Measurements from ENCODE around the gene POLD3. TPM values are rescaled to one million over a fixed set of nuclear protein-coding genes. Genes with fewer than 3 reads are reported as not detected.
A peak's percentile ranks its signal among the peaks of the same experiment; 100 is the strongest.

Gene POLD3
- total and polyA plus RNA-seq, 2 of the 8 experiments (the other 6 are each of a cell fraction or from before 2014, with no cell fraction given), result 18.1 to 29.3 TPM

GRCh38 chr11:74671520-74672196 is 79.3 kb downstream of the POLD3 start:
- Histone ChIP-seq H2BK15ac (ENCODE audit: low read length) (no peak overlapping the region), H3K27ac (ENCODE audit: low read depth, low read length) (no peak overlapping the region), H2BK120ac (replicated peaks; ENCODE audit: low read depth, low read length) (no peak overlapping the region), H2BK20ac (ENCODE audit: low read length) (no peak overlapping the region), H3K14ac (ENCODE audit: insufficient read length) (no peak overlapping the region), H3K9ac (replicated peaks in 1 of 4; ENCODE audit: extremely low read depth in 1 of 4, low read depth in 3 of 4, low read length in 3 of 4) (no peak overlapping the region), H3K56ac (replicated peaks; ENCODE audit: insufficient read length, low read depth, low read length) (no peak overlapping the region), H3K9me3 (ENCODE audit: insufficient read depth in 2 of 2, low read depth in 1 of 2, low read length in 1 of 2) (0 out of 4 replicates have a peak, but pooled peaks cover 0 to 2% of the 10 kb centered on the region in 2 experiments), H3K36me3 (ENCODE audit: control insufficient read depth in 2 of 4, insufficient read depth in 4 of 4, low read length in 3 of 4) (no peaks in the 10 kb centered on the region), H3K4ac (replicated peaks; ENCODE audit: insufficient read length, low read depth, low read length) (no peak overlapping the region), H3K4me2 (ENCODE audit: insufficient read depth in 1 of 2, low read depth in 2 of 2, low read length in 2 of 2) (no peak overlapping the region), H3K27me3 (replicated peaks in 1 of 4; ENCODE audit: control insufficient read depth in 3 of 4, extremely low read depth in 1 of 4, insufficient read depth in 3 of 4, low read length in 3 of 4) (no peaks in the 10 kb centered on the region), H2BK5ac (ENCODE audit: low read depth, low read length) (no peak overlapping the region), H3K79me1 (ENCODE audit: low read depth, low read length) (no peaks in the 10 kb centered on the region), H4K5ac (ENCODE audit: insufficient read length, low read depth, low read length) (no peak overlapping the region), H3K4me3 (ENCODE audit: extremely low read depth in 1 of 4, insufficient read depth in 2 of 4, low read depth in 3 of 4, low read length in 4 of 4) (no peak overlapping the region), H3K79me2 (ENCODE audit: control insufficient read depth in 1 of 2, insufficient read depth in 2 of 2, low read length in 2 of 2) (no peaks in the 10 kb centered on the region), H3K23ac (ENCODE audit: insufficient read length) (no peak overlapping the region), H2AFZ (ENCODE audit: low read length) (no peak overlapping the region), H4K20me1 (replicated peaks in 1 of 2; ENCODE audit: control insufficient read depth in 1 of 2, insufficient read depth in 2 of 2, low read length in 2 of 2) (no peaks in the 10 kb centered on the region), H2AK5ac (ENCODE audit: low read depth, low read length) (no peak overlapping the region), H3K18ac (ENCODE audit: extremely low read depth, low read length) (no peak overlapping the region), H4K91ac (replicated peaks; ENCODE audit: insufficient read length, low read length) (no peak overlapping the region), H3K4me1 (replicated peaks in 1 of 4; ENCODE audit: control insufficient read depth in 3 of 4, insufficient read depth in 4 of 4, low read length in 3 of 4) (no peaks in the 10 kb centered on the region), H3K23me2 (ENCODE audit: low read depth, low read length) (no peaks in the 10 kb centered on the region), H4K8ac (ENCODE audit: extremely low read depth, insufficient read depth, low read length) (no peak overlapping the region), H2BK12ac (ENCODE audit: low read depth, low read length) (no peak overlapping the region)
- DNase-seq (ENCODE audit: low read depth in 1 of 2, low spot score in 2 of 2) (peak in 1 of 2 experiments; percentile 35), FAIRE-seq (no peak)
- ChIA-PET CTCF (ENCODE audit: partially characterized antibody) (no interaction called here), POLR2A (ENCODE audit: partially characterized antibody) (interaction anchor here (0.5 to 1.3 kb wide), 2 partner anchors 41 to 877 kb away, joined by 3 to 6 read pairs; no protein-coding TSS in a partner anchor)
- TF ChIP-seq BRCA1 (IDR thresholded peaks at IDR 0.05; ENCODE audit: low read depth, low read length) (no peak), PHF8 (conservative IDR thresholded peaks at IDR 0.05; ENCODE audit: low read depth, low read length) (no peak), CTCF (IDR thresholded peaks at IDR 0.05; ENCODE audit: control extremely low read depth in 1 of 3, insufficient read depth in 1 of 3, low read depth in 1 of 3, low read length in 3 of 3) (no peak), JUN (IDR thresholded peaks at IDR 0.05; ENCODE audit: low read depth, low read length) (no peak), SP2 (IDR thresholded peaks at IDR 0.05; ENCODE audit: low read length) (no peak), ASH2L (IDR thresholded peaks at IDR 0.05; ENCODE audit: low read length) (no peak), POLR2A (IDR thresholded peaks at IDR 0.05; ENCODE audit: control extremely low read depth in 1 of 2, low read depth in 2 of 2, low read length in 2 of 2) (no peak), GTF2F1 (IDR thresholded peaks at IDR 0.05; ENCODE audit: borderline replicate concordance, low read depth, low read length) (no peak)
- WGBS, 2 experiments (ENCODE audit: extremely low coverage in 1 of 2, insufficient coverage in 1 of 2, insufficient read length in 1 of 2, insufficient replicate concordance in 2 of 2, low coverage in 1 of 2, low lambda C conversion rate in 2 of 2, missing lambda C conversion rate in 1 of 2), result 80% methylated on average over 9 of the region's 10 CpGs; no CpG with 5 or more reads in 1 of the 2 experiments
